ENCODE measurements around the gene ALCAM.

The ALCAM gene

DNA sequence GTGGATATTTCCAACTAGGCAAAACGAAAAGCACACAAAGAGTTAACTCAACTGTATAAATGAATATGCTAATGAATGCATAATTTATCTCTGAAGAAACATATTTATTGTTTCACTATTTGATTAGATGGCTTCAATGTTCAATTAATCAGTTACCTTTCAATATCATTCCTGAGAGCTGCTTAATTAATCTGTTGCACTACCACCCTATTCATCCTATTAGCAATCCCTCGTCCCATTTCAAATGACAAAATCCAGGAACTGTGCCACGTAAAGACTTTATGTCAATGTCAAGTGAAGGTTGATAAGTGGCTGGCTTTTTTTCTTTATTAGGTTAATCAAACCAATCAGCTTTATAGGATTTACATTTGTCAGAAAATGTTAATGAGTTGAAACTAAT, 82.7 kb downstream of the ALCAM start:
- no peak for TF ChIP-seq YY1 (IDR thresholded peaks at IDR 0.05; ENCODE audit: low read depth)
- TF ChIP-seq ZBTB7A (IDR thresholded peaks at IDR 0.05; ENCODE audit: low read depth), result no peak
- TF ChIP-seq, protein P1, sequence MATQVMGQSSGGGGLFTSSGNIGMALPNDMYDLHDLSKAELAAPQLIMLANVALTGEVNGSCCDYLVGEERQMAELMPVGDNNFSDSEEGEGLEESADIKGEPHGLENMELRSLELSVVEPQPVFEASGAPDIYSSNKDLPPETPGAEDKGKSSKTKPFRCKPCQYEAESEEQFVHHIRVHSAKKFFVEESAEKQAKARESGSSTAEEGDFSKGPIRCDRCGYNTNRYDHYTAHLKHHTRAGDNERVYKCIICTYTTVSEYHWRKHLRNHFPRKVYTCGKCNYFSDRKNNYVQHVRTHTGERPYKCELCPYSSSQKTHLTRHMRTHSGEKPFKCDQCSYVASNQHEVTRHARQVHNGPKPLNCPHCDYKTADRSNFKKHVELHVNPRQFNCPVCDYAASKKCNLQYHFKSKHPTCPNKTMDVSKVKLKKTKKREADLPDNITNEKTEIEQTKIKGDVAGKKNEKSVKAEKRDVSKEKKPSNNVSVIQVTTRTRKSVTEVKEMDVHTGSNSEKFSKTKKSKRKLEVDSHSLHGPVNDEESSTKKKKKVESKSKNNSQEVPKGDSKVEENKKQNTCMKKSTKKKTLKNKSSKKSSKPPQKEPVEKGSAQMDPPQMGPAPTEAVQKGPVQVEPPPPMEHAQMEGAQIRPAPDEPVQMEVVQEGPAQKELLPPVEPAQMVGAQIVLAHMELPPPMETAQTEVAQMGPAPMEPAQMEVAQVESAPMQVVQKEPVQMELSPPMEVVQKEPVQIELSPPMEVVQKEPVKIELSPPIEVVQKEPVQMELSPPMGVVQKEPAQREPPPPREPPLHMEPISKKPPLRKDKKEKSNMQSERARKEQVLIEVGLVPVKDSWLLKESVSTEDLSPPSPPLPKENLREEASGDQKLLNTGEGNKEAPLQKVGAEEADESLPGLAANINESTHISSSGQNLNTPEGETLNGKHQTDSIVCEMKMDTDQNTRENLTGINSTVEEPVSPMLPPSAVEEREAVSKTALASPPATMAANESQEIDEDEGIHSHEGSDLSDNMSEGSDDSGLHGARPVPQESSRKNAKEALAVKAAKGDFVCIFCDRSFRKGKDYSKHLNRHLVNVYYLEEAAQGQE (IDR thresholded peaks at IDR 0.05; ENCODE audit: low read depth), result no peak
- TF ChIP-seq, protein P2, sequence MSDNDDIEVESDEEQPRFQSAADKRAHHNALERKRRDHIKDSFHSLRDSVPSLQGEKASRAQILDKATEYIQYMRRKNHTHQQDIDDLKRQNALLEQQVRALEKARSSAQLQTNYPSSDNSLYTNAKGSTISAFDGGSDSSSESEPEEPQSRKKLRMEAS (IDR thresholded peaks at IDR 0.05), result no peak
- no peak for TF ChIP-seq TCF12 (IDR thresholded peaks at IDR 0.05; ENCODE audit: low read depth)
- no peak for TF ChIP-seq TAF1 (IDR thresholded peaks at IDR 0.05; ENCODE audit: low read depth)
- no peak for TF ChIP-seq EGR1 (IDR thresholded peaks at IDR 0.05)
- no peak for TF ChIP-seq NFIC (IDR thresholded peaks at IDR 0.05)
- no peak for TF ChIP-seq RAD21 (IDR thresholded peaks at IDR 0.05; ENCODE audit: low read depth)
- TF ChIP-seq EP300 (IDR thresholded peaks at IDR 0.05; ENCODE audit: borderline replicate concordance), result no peak
- no peak for TF ChIP-seq TEAD4 (IDR thresholded peaks at IDR 0.05)
- TF ChIP-seq CEBPB (IDR thresholded peaks at IDR 0.05), result no peak
- no peak for TF ChIP-seq FOXM1 (IDR thresholded peaks at IDR 0.05; ENCODE audit: borderline replicate concordance, low read depth)
- no peak for TF ChIP-seq CREB1 (IDR thresholded peaks at IDR 0.05; ENCODE audit: low read depth)
- TF ChIP-seq, protein P3, sequence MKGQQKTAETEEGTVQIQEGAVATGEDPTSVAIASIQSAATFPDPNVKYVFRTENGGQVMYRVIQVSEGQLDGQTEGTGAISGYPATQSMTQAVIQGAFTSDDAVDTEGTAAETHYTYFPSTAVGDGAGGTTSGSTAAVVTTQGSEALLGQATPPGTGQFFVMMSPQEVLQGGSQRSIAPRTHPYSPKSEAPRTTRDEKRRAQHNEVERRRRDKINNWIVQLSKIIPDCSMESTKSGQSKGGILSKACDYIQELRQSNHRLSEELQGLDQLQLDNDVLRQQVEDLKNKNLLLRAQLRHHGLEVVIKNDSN (IDR thresholded peaks at IDR 0.05), result no peak

DNA sequence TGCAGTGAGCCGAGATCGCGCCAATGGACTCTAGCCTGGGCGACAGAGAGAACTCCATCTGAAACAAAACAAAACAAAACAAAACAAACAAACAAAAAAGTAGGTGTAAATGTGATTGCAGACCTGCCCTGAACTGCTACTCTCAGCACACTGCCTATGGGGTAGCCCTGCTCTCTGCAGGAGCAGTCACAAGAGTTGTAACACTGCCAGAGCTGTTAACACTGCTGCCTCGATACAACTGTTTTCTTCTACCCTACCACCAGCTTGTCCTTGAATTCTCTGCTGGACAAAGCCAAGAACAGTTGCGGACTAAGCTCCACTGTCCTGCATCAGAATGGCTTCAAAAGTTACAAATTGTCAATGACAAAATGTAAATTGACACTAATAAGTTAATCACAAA, 89.3 kb downstream of the ALCAM start:
- TF ChIP-seq RAD21 (IDR thresholded peaks at IDR 0.05; ENCODE audit: low read depth) (no peak), YY1 (IDR thresholded peaks at IDR 0.05; ENCODE audit: low read depth) (no peak), EGR1 (IDR thresholded peaks at IDR 0.05) (no peak), NFIC (IDR thresholded peaks at IDR 0.05) (no peak)
- TF ChIP-seq, protein P3 (IDR thresholded peaks at IDR 0.05), result no peak
- TF ChIP-seq, protein P1 (IDR thresholded peaks at IDR 0.05; ENCODE audit: low read depth), result no peak

DNA sequence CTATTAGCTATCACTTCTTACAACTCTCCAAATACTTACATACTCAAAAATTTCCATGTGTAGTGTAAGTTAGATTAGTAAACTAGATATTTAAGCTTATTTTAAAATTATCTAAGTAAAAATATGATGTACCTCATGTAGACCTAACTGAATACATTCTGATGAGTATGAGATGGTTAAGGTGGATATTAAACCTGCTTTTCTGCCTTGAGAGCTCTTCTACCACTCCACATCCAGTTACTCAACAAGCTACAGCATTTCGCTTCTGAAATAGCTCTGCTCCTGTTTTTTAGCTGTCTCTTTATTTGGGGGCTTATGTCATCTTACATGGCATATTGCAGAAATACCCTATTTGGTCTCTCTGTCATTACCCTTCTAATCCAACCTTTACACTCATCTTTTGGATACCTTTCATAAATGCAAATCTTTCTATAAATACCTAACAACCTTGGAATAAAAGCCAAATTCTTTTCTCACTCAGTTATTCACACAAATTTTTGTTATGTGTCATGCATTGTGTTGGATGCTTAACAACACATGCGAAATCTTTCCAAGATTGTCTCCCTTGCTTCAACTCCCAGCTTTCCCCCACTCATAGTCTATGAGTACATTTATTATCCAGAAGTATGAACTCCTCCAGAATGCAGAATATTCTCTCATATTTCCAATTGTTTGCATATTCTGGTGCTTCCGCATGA, 92.0 kb downstream of the ALCAM start:
- TF ChIP-seq RAD21 (IDR thresholded peaks at IDR 0.05; ENCODE audit: low read depth) (no peak), TAF1 (IDR thresholded peaks at IDR 0.05; ENCODE audit: low read depth) (no peak), EP300 (IDR thresholded peaks at IDR 0.05; ENCODE audit: borderline replicate concordance) (no peak), TEAD4 (IDR thresholded peaks at IDR 0.05) (no peak)
- TF ChIP-seq, protein P2 (IDR thresholded peaks at IDR 0.05), result no peak
- TF ChIP-seq, protein P3 (IDR thresholded peaks at IDR 0.05), result no peak

DNA sequence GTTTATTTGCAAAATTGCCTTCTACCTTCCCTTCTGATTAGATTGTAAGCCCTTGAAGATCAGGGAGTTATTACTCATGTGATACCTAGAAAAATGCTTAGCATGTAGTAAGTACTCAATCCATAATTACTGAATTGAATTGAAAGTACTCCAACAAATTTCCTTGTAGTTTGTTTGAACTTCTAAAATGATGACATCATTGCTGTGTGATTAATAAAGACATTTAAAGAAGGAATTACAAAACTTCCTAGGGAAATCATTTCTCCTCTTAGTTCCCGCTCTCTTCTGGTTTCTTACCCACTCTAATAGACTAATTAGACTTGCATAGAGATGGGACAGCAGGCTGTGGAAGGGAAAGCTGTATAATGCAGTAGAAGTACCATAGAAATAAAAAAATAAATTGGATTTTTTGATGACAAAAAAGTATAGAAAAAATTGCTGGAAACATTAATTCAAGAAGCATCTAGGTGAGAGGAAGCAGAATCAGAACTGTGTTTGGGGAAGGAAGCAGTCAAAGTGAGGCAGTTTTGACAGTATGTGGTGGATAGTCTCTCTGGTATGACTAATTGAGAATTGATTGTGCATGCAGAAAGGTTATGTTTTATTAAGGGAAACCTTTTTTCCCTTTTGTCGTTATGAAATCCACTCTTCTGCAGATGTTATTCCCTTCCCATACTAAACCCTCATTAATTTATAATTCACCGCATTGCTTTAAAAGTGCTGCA, 93.0 kb downstream of the ALCAM start:
- TF ChIP-seq FOXM1 (IDR thresholded peaks at IDR 0.05; ENCODE audit: borderline replicate concordance, low read depth) (no peak), ZBTB7A (IDR thresholded peaks at IDR 0.05; ENCODE audit: low read depth) (no peak), RAD21 (IDR thresholded peaks at IDR 0.05; ENCODE audit: low read depth) (no peak), EP300 (IDR thresholded peaks at IDR 0.05; ENCODE audit: borderline replicate concordance) (no peak), TAF1 (IDR thresholded peaks at IDR 0.05; ENCODE audit: low read depth) (no peak), EGR1 (IDR thresholded peaks at IDR 0.05) (no peak), NFIC (IDR thresholded peaks at IDR 0.05) (no peak), TCF12 (IDR thresholded peaks at IDR 0.05; ENCODE audit: low read depth) (no peak), TEAD4 (IDR thresholded peaks at IDR 0.05) (no peak)

DNA sequence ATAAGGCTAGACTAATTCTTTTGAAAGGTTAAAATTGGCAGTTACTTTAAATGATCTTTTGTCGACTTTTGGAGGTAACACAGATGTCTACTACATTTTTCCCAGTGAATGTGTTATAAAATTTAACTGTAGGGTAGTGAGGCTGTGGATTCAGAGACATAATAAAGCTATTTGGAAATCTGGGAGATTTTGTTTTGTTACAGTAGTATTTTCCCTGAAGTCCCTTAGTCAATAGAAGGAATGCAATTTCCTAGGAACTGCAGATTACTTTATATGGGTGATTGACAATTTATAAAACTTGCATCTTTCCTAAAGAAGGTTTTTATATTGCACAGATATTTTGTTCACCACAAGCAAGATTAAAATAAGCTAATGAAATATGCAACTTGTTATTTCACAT, 96.9 kb downstream of the ALCAM start:
- TF ChIP-seq FOXM1 (IDR thresholded peaks at IDR 0.05; ENCODE audit: borderline replicate concordance, low read depth) (no peak), EGR1 (IDR thresholded peaks at IDR 0.05) (no peak), NFIC (IDR thresholded peaks at IDR 0.05) (no peak), CREB1 (IDR thresholded peaks at IDR 0.05; ENCODE audit: low read depth) (no peak), TCF12 (IDR thresholded peaks at IDR 0.05; ENCODE audit: low read depth) (no peak), EP300 (IDR thresholded peaks at IDR 0.05; ENCODE audit: borderline replicate concordance) (no peak), RAD21 (IDR thresholded peaks at IDR 0.05; ENCODE audit: low read depth) (no peak), TEAD4 (IDR thresholded peaks at IDR 0.05) (no peak), YY1 (IDR thresholded peaks at IDR 0.05; ENCODE audit: low read depth) (no peak), CEBPB (IDR thresholded peaks at IDR 0.05) (no peak), ZBTB7A (IDR thresholded peaks at IDR 0.05; ENCODE audit: low read depth) (no peak), TAF1 (IDR thresholded peaks at IDR 0.05; ENCODE audit: low read depth) (no peak)
- TF ChIP-seq, protein P2 (IDR thresholded peaks at IDR 0.05), result no peak
- TF ChIP-seq, protein P3 (IDR thresholded peaks at IDR 0.05), result no peak
- TF ChIP-seq, protein P1 (IDR thresholded peaks at IDR 0.05; ENCODE audit: low read depth), result no peak

Data from Ishikawa (cell line).